ENCODE data around the gene HDAC4. TPM values are rescaled to one million over a fixed set of nuclear protein-coding genes. Genes with fewer than 3 reads are reported as not detected.

The HDAC4 gene
- total RNA-seq, 1 experiment from 2014 or later: 44.4 TPM

GRCh38 chr2:239380831-239381708 lies 19.8 kb downstream of the HDAC4 start:
- H3K9me3 Mint-ChIP-seq: no peaks in the 10 kb centered on the region
- TF ChIP-seq ZNF425 (CRISPR knock-in tag; conservative IDR thresholded peaks at IDR 0.05) (no peak), KAT7 (CRISPR knock-in tag; IDR thresholded peaks at IDR 0.05; ENCODE audit: borderline replicate concordance) (no peak), ZNF263 (CRISPR knock-in tag; IDR thresholded peaks at IDR 0.05; ENCODE audit: low read depth) (no peak), MXD4 (CRISPR knock-in tag; IDR thresholded peaks at IDR 0.05; ENCODE audit: borderline replicate concordance) (no peak)
- no peaks in the 10 kb centered on the region for H3K27me3 Mint-ChIP-seq (ENCODE audit: low read depth)
- ChIA-PET CTCF (interaction anchor here (0.8 to 1.4 kb wide), 4 partner anchors 9 to 443 kb away, joined by 3 to 4 read pairs (median 4); no protein-coding TSS in a partner anchor), POLR2A (no interaction called here)
- DNase-seq (ENCODE audit: low spot score) (no peak), ATAC-seq (no peak)
- peak overlapping the region; percentile 96 for H3K27ac Mint-ChIP-seq
- H3K36me3 Mint-ChIP-seq: peaks cover 2% of the 10 kb centered on the region; the same call in 1 of the 2 replicates
- peak overlapping the region; percentile 43 for H3K4me3 Mint-ChIP-seq
- peaks cover 50% of the 10 kb centered on the region for H3K4me1 Mint-ChIP-seq

- no peaks in the 10 kb centered on the region for H3K27me3 Mint-ChIP-seq (ENCODE audit: low read depth)
These were observed 21.1 kb downstream of the HDAC4 start for GRCh38 chr2:239379641-239380170.

GRCh38 chr2:239378918-239379640 lies 21.7 kb downstream of the HDAC4 start:
- no peaks in the 10 kb centered on the region for H3K27me3 Mint-ChIP-seq (ENCODE audit: low read depth)
- no peak overlapping the region for H3K4me3 Mint-ChIP-seq
- H3K27ac Mint-ChIP-seq: peak overlapping the region; percentile 57; the same call in 1 of the 2 replicates
- H3K36me3 Mint-ChIP-seq: no peaks in the 10 kb centered on the region
- H3K9me3 Mint-ChIP-seq: no peaks in the 10 kb centered on the region
- no peak for ATAC-seq
- ChIA-PET POLR2A (no interaction called here), CTCF (no interaction called here)
- no peak for DNase-seq (ENCODE audit: low spot score)
- H3K4me1 Mint-ChIP-seq: peaks cover 45% of the 10 kb centered on the region
- TF ChIP-seq E2F4 (CRISPR knock-in tag; IDR thresholded peaks at IDR 0.05; ENCODE audit: borderline replicate concordance, low read depth) (no peak), ARID4B (CRISPR knock-in tag; IDR thresholded peaks at IDR 0.05; ENCODE audit: borderline replicate concordance) (no peak), NFE2L1 (CRISPR knock-in tag; IDR thresholded peaks at IDR 0.05) (no peak), ZNF232 (CRISPR knock-in tag; IDR thresholded peaks at IDR 0.05) (no peak), ZNF512 (CRISPR knock-in tag; IDR thresholded peaks at IDR 0.05; ENCODE audit: borderline replicate concordance) (no peak), FOXJ3 (CRISPR knock-in tag; IDR thresholded peaks at IDR 0.05; ENCODE audit: borderline replicate concordance) (no peak), MXD4 (CRISPR knock-in tag; IDR thresholded peaks at IDR 0.05; ENCODE audit: borderline replicate concordance) (no peak), E2F1 (CRISPR knock-in tag; IDR thresholded peaks at IDR 0.05) (no peak)
- TF ChIP-seq, protein P1, sequence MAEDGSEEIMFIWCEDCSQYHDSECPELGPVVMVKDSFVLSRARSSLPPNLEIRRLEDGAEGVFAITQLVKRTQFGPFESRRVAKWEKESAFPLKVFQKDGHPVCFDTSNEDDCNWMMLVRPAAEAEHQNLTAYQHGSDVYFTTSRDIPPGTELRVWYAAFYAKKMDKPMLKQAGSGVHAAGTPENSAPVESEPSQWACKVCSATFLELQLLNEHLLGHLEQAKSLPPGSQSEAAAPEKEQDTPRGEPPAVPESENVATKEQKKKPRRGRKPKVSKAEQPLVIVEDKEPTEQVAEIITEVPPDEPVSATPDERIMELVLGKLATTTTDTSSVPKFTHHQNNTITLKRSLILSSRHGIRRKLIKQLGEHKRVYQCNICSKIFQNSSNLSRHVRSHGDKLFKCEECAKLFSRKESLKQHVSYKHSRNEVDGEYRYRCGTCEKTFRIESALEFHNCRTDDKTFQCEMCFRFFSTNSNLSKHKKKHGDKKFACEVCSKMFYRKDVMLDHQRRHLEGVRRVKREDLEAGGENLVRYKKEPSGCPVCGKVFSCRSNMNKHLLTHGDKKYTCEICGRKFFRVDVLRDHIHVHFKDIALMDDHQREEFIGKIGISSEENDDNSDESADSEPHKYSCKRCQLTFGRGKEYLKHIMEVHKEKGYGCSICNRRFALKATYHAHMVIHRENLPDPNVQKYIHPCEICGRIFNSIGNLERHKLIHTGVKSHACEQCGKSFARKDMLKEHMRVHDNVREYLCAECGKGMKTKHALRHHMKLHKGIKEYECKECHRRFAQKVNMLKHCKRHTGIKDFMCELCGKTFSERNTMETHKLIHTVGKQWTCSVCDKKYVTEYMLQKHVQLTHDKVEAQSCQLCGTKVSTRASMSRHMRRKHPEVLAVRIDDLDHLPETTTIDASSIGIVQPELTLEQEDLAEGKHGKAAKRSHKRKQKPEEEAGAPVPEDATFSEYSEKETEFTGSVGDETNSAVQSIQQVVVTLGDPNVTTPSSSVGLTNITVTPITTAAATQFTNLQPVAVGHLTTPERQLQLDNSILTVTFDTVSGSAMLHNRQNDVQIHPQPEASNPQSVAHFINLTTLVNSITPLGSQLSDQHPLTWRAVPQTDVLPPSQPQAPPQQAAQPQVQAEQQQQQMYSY (CRISPR knock-in tag; IDR thresholded peaks at IDR 0.05): no peak

More at GRCh38 chr2:239379641-239380170, 21.1 kb downstream of the HDAC4 start:
- DNase-seq (ENCODE audit: low spot score) (peak; percentile 45), ATAC-seq (peak; percentile 41)
- POLR2A ChIA-PET: no interaction called here
- no peaks in the 10 kb centered on the region for H3K36me3 Mint-ChIP-seq
- CTCF ChIA-PET: no interaction called here
- H3K4me1 Mint-ChIP-seq: peaks cover 45% of the 10 kb centered on the region
- no peak overlapping the region for H3K4me3 Mint-ChIP-seq
- TF ChIP-seq NFATC4 (CRISPR knock-in tag; IDR thresholded peaks at IDR 0.05) (no peak), ZBTB21 (CRISPR knock-in tag; IDR thresholded peaks at IDR 0.05; ENCODE audit: borderline replicate concordance) (0 out of 2 replicates have a peak, but pooled peaks have one; percentile 35)
- H3K27ac Mint-ChIP-seq: no peak overlapping the region
- H3K9me3 Mint-ChIP-seq: no peaks in the 10 kb centered on the region

All from WTC11 (cell line).